CD14-positive monocyte (primary cell): Measurements from ENCODE around the gene SPRN. TPM values are rescaled to one million over a fixed set of nuclear protein-coding genes. Genes with fewer than 3 reads are reported as not detected.
A peak's percentile ranks its signal among the peaks of the same experiment; 100 is the strongest.

Source experiments
- DNase-seq, 3 donors: peaks; one replicate each; pipeline ENCODE4 v3.0.0-alpha.2; 2011 to 2022
- H2AFZ ChIP-seq: 2 replicates; pipeline ENCODE4 v1.6.0; 2012; ENCODE audit warnings: mild to moderate bottlenecking, low read depth, low read length, inconsistent platforms; ENCODE audit not compliant: insufficient read depth, poor library complexity, severe bottlenecking
- H3K27ac ChIP-seq, 2 donors: 1 replicate in 1 of 2; 2 replicates in 1 of 2; pipeline ENCODE4 v1.5.1; 2012 to 2013; ENCODE audit warnings: low read length in 2 of 2, control low read depth in 1 of 2, inconsistent platforms in 1 of 2, low read depth in 1 of 2, mild to moderate bottlenecking in 1 of 2
- H3K27me3 ChIP-seq, 2 donors: one replicate each; pipeline versions ENCODE4 v1.6.0 to v1.6.1; 2011 to 2013; ENCODE audit warnings: low read length in 2 of 2; ENCODE audit not compliant: control insufficient read depth in 2 of 2, insufficient read depth in 2 of 2
- H3K36me3 ChIP-seq, 2 donors: replicated peaks in 1 of 2; 1 replicate in 1 of 2; 2 replicates in 1 of 2; pipeline versions ENCODE4 v1.5.1 to v1.6.1; 2012 to 2013; ENCODE audit warnings: low read length in 2 of 2, control low read depth in 1 of 2, inconsistent platforms in 1 of 2, mild to moderate bottlenecking in 1 of 2; ENCODE audit not compliant: insufficient read depth in 2 of 2, control insufficient read depth in 1 of 2
- H3K4me1 ChIP-seq, 2 donors: 1 replicate in 1 of 2; 2 replicates in 1 of 2; pipeline versions ENCODE4 v1.5.1 to v1.6.1; 2012 to 2013; ENCODE audit warnings: low read length in 2 of 2, control low read depth in 1 of 2, inconsistent platforms in 1 of 2, mild to moderate bottlenecking in 1 of 2, moderate library complexity in 1 of 2; ENCODE audit not compliant: insufficient read depth in 2 of 2, control insufficient read depth in 1 of 2
- H3K4me2 ChIP-seq: replicated peaks from 2 replicates; pipeline ENCODE3; 2012; ENCODE audit warnings: low read length, moderate library complexity, mild to moderate bottlenecking; ENCODE audit not compliant: poor library complexity, severe bottlenecking; ENCODE audit errors: extremely low read depth
- H3K4me3 ChIP-seq, 3 experiments: fragments of 200-600 bp in 1 of 3; sonication (generic) in 1 of 3; replicated peaks in 1 of 3; 1 replicate in 2 of 3; 2 replicates in 1 of 3; pipeline ENCODE4 v1.5.1; 2011 to 2013; ENCODE audit warnings: low read length in 3 of 3, mild to moderate bottlenecking in 3 of 3, control low read depth in 2 of 3, low read depth in 2 of 3, inconsistent platforms in 1 of 3, moderate library complexity in 1 of 3
- H3K79me2 ChIP-seq: 2 replicates; pipeline ENCODE4 v1.6.0; 2012; ENCODE audit warnings: mild to moderate bottlenecking, control low read depth, inconsistent platforms, low read length, moderate library complexity; ENCODE audit not compliant: insufficient read depth
- H3K9ac ChIP-seq: 2 replicates; pipeline ENCODE4 v1.6.0; 2017; ENCODE audit warnings: low read length, mild to moderate bottlenecking; ENCODE audit not compliant: insufficient read depth, poor library complexity, severe bottlenecking
- H3K9me3 ChIP-seq, 2 donors: replicated peaks in 1 of 2; 1 replicate in 1 of 2; 2 replicates in 1 of 2; pipeline versions ENCODE4 v1.5.1 to v1.6.1; 2012 to 2013; ENCODE audit warnings: low read length in 2 of 2, control low read depth in 1 of 2; ENCODE audit not compliant: control insufficient read depth in 1 of 2, insufficient read depth in 1 of 2
- H4K20me1 ChIP-seq: 2 replicates; pipeline ENCODE4 v1.6.0; 2012; ENCODE audit warnings: mild to moderate bottlenecking, low read length, control low read depth, moderate library complexity; ENCODE audit not compliant: insufficient read depth
- H3K27ac Mint-ChIP-seq, 7 donors: one replicate each; pipeline ENCODE4 v1.8.0; 2020; ENCODE audit warnings: mild to moderate bottlenecking in 7 of 7, mixed read lengths in 7 of 7, moderate library complexity in 6 of 7, inconsistent platforms in 2 of 7
- H3K27me3 Mint-ChIP-seq, 3 donors: one replicate each; pipeline ENCODE4 v1.8.0; 2021 to 2022; ENCODE audit warnings: low read depth in 3 of 3, mild to moderate bottlenecking in 3 of 3, mixed read lengths in 3 of 3, moderate library complexity in 3 of 3, inconsistent platforms in 1 of 3
- H3K36me3 Mint-ChIP-seq, 2 donors: one replicate each; pipeline ENCODE4 v1.8.0; 2020; ENCODE audit warnings: mixed read lengths in 2 of 2, inconsistent platforms in 1 of 2, mild to moderate bottlenecking in 1 of 2
- H3K4me1 Mint-ChIP-seq: one replicate; pipeline ENCODE4 v1.8.0; 2020; ENCODE audit warnings: mild to moderate bottlenecking, mixed read lengths
- H3K4me3 Mint-ChIP-seq, 2 donors: one replicate each; pipeline ENCODE4 v1.8.0; 2020; ENCODE audit warnings: mild to moderate bottlenecking in 2 of 2, mixed read lengths in 2 of 2, moderate library complexity in 1 of 2
- H3K9me3 Mint-ChIP-seq, 7 donors: one replicate each; pipeline ENCODE4 v1.8.0; 2020 to 2022; ENCODE audit warnings: mixed read lengths in 7 of 7, mild to moderate bottlenecking in 6 of 7, moderate library complexity in 6 of 7, inconsistent platforms in 2 of 7
- WGBS: methylation state at CpG from one replicate; pipeline ENCODE4 v1.1.5; 2013; ENCODE audit warnings: missing lambda C conversion rate; ENCODE audit not compliant: insufficient coverage; 5-methylcytosine and 5-hydroxymethylcytosine counted together
- intact Hi-C, 2 donors: fragments of 100-400 bp; cut with micrococcal nuclease; formaldehyde crosslinking; loops; one replicate each; pipeline versions ENCODE4 v1.15.0 to v1.15.1; 2023
- polyA plus RNA-seq, 3 donors: library from polyadenylated mRNA; depleted of rRNA in 1 of 3; unstranded in 2 of 3; stranded (reverse) in 1 of 3; fragments of 300-500 nt in 2 of 3; fragments of >200 nt in 1 of 3; fragmentation: Illumina TruSeq in 2 of 3; gene quantifications; 1 replicate in 2 of 3; 2 replicates in 1 of 3; pipeline ENCODE4 v1.2.3, GENCODE V29; 2012 to 2021
- TF ChIP-seq, protein P1 (sequence below): fragments of 200-600 bp; IDR thresholded peaks from one replicate; pipeline ENCODE4 v1.8.0; 2022; ENCODE audit warnings: antibody characterized with exemption, mild to moderate bottlenecking

SPRN gene
- polyA plus RNA-seq, 3 donors = not detected

DNA sequence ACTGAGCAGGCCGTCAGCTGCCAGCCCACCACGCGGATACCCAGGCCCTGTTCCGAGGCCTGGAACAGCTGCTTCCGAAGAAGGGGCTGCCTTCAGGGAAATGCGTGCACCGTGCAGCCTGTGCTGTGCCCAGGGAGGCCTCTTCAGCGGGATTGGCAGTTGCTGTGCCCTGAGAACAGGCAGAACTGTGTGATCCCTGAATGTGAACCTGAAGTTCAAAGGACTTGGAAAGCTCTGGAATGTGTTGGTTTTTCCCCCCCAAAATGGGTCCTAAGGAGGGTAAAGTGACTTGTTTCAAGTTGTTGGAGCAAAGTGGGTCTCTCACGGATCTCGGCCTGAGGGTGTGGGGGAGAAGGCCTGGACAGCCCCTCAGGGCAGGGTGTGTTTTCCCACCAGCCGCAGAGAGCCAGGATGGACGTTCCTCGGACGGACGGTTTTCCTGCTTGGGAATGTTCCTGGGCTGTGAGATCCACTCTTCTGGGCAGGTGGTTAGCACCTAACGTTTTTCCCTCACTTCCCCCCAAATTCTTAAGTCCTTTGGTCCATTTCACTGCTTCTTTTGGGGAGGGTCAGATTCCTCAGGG is 2.1 kb downstream of the SPRN start:
- Mint-ChIP-seq H3K4me1 (no peaks in the 10 kb centered on the region), H3K27ac (peak overlapping the region in 1 of 7 donors; percentile 4), H3K36me3 (peaks cover 5 to 28% of the 10 kb centered on the region in 2 donors), H3K4me3 (peak overlapping the region in 1 of 2 donors; percentile 78), H3K9me3 (peaks cover 0 to 6% (median 0%) of the 10 kb centered on the region in 7 donors), H3K27me3 (peaks cover 20 to 29% (median 26%) of the 10 kb centered on the region in 3 donors)
- Histone ChIP-seq H3K4me3 (no peak overlapping the region), H3K9ac (no peak overlapping the region), H3K36me3 (peaks cover 0 to 11% of the 10 kb centered on the region in 2 donors), H3K27ac (no peak overlapping the region), H3K9me3 (no peaks in the 10 kb centered on the region), H3K4me1 (peaks cover 0 to 4% of the 10 kb centered on the region in 2 donors), H4K20me1 (peaks cover 9% of the 10 kb centered on the region), H3K79me2 (no peaks in the 10 kb centered on the region), H3K27me3 (peaks cover 0 to 25% of the 10 kb centered on the region in 2 donors), H2AFZ (no peak overlapping the region), H3K4me2 (no peak overlapping the region)
- TF ChIP-seq, protein P1, sequence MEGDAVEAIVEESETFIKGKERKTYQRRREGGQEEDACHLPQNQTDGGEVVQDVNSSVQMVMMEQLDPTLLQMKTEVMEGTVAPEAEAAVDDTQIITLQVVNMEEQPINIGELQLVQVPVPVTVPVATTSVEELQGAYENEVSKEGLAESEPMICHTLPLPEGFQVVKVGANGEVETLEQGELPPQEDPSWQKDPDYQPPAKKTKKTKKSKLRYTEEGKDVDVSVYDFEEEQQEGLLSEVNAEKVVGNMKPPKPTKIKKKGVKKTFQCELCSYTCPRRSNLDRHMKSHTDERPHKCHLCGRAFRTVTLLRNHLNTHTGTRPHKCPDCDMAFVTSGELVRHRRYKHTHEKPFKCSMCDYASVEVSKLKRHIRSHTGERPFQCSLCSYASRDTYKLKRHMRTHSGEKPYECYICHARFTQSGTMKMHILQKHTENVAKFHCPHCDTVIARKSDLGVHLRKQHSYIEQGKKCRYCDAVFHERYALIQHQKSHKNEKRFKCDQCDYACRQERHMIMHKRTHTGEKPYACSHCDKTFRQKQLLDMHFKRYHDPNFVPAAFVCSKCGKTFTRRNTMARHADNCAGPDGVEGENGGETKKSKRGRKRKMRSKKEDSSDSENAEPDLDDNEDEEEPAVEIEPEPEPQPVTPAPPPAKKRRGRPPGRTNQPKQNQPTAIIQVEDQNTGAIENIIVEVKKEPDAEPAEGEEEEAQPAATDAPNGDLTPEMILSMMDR = no peak
- WGBS = 93% methylated on average over 15 of the region's 16 CpGs
- intact Hi-C loops = loop anchor here in 1 of 2 donors (5.0 kb wide), 1 partner anchor 145 kb away; the partner anchor contains the start of gene SYCE1
- DNase-seq = no peak

DNA sequence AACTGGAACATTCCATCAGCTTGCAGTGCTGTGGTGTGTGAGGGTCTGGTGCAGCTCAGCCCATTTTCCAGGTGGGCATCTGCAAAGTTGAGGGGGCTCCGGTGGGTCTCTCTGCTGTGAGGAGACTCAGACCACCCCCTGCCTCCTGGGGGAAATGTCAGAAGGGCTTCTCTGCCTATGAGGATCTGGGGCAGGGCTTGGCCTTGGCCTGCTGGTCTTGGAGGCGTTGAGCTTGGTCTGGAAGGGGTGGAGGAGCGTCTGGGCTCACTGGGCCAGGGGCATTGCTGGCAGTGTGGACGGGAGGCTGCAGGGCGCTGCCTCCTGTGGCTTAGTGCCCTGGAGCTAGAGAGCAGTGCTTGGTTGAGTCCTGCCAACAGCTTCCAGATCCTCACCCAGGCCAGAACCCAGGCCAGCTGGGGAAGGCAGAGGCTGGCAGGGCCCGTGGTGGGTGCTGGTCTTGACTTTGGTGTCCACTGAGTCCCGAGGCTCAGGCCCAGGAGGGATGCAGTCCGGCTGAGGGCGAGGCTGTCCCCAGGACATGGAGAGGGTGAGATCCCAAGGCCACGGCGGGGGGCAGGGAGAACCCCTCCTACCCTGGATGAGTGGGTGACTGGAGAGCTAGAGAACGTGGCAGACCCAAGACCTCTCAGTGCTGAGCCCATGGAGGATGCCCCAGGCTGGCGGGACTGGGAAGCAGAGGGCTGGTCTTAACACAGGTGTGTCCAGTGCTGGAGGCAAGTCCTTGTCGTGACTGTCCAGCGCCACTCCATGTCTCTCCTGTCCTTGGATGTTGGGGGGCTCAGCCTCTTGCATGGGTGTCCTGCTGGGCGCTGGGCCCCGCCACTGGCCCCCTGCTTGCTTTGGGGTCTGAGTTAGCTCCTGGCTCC is 2.8 kb downstream of the SPRN start:
- no peaks in the 10 kb centered on the region for H3K9me3 ChIP-seq
- H3K4me3 Mint-ChIP-seq = peak overlapping the region in 1 of 2 donors; percentile 78

More for the DNA sequence above, 2.8 kb downstream of the SPRN start:
- H3K27ac Mint-ChIP-seq = peak overlapping the region in 2 of 7 donors; percentile 4 to 25
- Histone ChIP-seq H2AFZ (no peak overlapping the region), H3K27ac (no peak overlapping the region), H3K79me2 (no peaks in the 10 kb centered on the region), H3K27me3 (peaks cover 0 to 25% of the 10 kb centered on the region in 2 donors), H3K4me1 (peaks cover 0 to 4% of the 10 kb centered on the region in 2 donors), H3K4me2 (no peak overlapping the region), H3K4me3 (no peak overlapping the region), H3K36me3 (peaks cover 0 to 11% of the 10 kb centered on the region in 2 donors), H4K20me1 (peaks cover 9% of the 10 kb centered on the region), H3K9ac (no peak overlapping the region)
- 93% methylated on average over 14 of the region's 17 CpGs for WGBS
- H3K36me3 Mint-ChIP-seq = peaks cover 5 to 28% of the 10 kb centered on the region in 2 donors
- peaks cover 0 to 6% (median 0%) of the 10 kb centered on the region in 7 donors for H3K9me3 Mint-ChIP-seq
- TF ChIP-seq, protein P1 = no peak
- intact Hi-C loops = loop anchor here in 1 of 2 donors (5.0 kb wide), 1 partner anchor 146 kb away; the partner anchor contains the start of gene SYCE1
- peak in 1 of 3 donors; percentile 2 for DNase-seq
- peaks cover 20 to 29% (median 26%) of the 10 kb centered on the region in 3 donors for H3K27me3 Mint-ChIP-seq
- H3K4me1 Mint-ChIP-seq = no peaks in the 10 kb centered on the region
